A673 (cell line): ENCODE results near the gene CGNL1. TPM values are rescaled to one million over a fixed set of nuclear protein-coding genes. Genes with fewer than 3 reads are reported as not detected.

Experiments used
- BruUV-seq: library from RNA; stranded (reverse); fragments of 400-500 nt; replicated peaks from 2 replicates; lab custom pipeline; 2021; lab: Mats Ljungman, UMichigan
- CTCF ChIA-PET: fragments of 300-600 bp; sonication (Branson Sonifier 250); formaldehyde crosslinking; loops from one replicate; lab custom pipeline; 2022; ENCODE audit warnings: antibody characterized with exemption; lab: Charles Lee
- POLR2A ChIA-PET: fragments of 300-600 bp; sonication (Branson Sonifier 250); formaldehyde crosslinking; loops from one replicate; lab custom pipeline; 2022; ENCODE audit warnings: antibody characterized with exemption; ENCODE audit not compliant: low non-redundant PET; lab: Charles Lee
- DNase-seq: peaks from one replicate; pipeline ENCODE4 v3.0.0-alpha.2; 2015; ENCODE audit warnings: low spot score
- H3K27ac ChIP-seq: fragments of 200-600 bp; sonication (generic); 2 replicates; pipeline ENCODE4 v1.5.1; 2016; ENCODE audit warnings: mixed run types, low read depth, mild to moderate bottlenecking, mixed read lengths, antibody characterized with exemption, low read length; ENCODE audit not compliant: poor library complexity, severe bottlenecking
- H3K27me3 ChIP-seq: fragments of 200-600 bp; sonication (generic); replicated peaks from 2 replicates; pipeline ENCODE4 v1.6.1; 2017; ENCODE audit warnings: mixed run types, low read depth, mild to moderate bottlenecking, mixed read lengths, antibody characterized with exemption, low read length; ENCODE audit not compliant: insufficient read depth, poor library complexity
- H3K36me3 ChIP-seq: fragments of 200-600 bp; sonication (generic); 2 replicates; pipeline ENCODE4 v1.6.1; 2016; ENCODE audit warnings: mixed run types, mild to moderate bottlenecking, mixed read lengths, antibody characterized with exemption, low read length; ENCODE audit not compliant: insufficient read depth, poor library complexity, severe bottlenecking
- H3K4me1 ChIP-seq: fragments of 200-600 bp; sonication (generic); 2 replicates; pipeline ENCODE4 v1.6.1; 2017; ENCODE audit warnings: mixed run types, mild to moderate bottlenecking, mixed read lengths, antibody characterized with exemption, low read length; ENCODE audit not compliant: insufficient read depth, poor library complexity, severe bottlenecking
- H3K4me3 ChIP-seq: fragments of 200-600 bp; sonication (generic); 2 replicates; pipeline ENCODE4 v1.5.1; 2016; ENCODE audit warnings: low read depth, mixed run types, mild to moderate bottlenecking, mixed read lengths, low read length; ENCODE audit not compliant: poor library complexity, severe bottlenecking
- H3K9me3 ChIP-seq: fragments of 200-600 bp; sonication (generic); 2 replicates; pipeline ENCODE4 v1.6.1; 2016; ENCODE audit warnings: mixed run types, low read depth, mild to moderate bottlenecking, mixed read lengths, antibody characterized with exemption, low read length; ENCODE audit not compliant: poor library complexity, severe bottlenecking
- EZH2 ChIP-seq: fragments of 200-600 bp; sonication (generic); IDR thresholded peaks from 2 replicates; pipeline ENCODE4 v1.6.1; 2017; ENCODE audit warnings: borderline replicate concordance, low read depth, mild to moderate bottlenecking, mixed read lengths, antibody characterized with exemption, low read length; ENCODE audit not compliant: poor library complexity, severe bottlenecking
- intact Hi-C: fragments of 100-400 bp; cut with micrococcal nuclease; formaldehyde crosslinking; loops from one replicate; pipeline ENCODE4 v1.10.0; 2022; ENCODE audit not compliant: unreplicated experiment
- total RNA-seq: library from RNA; stranded (reverse); gene quantifications from 2 replicates; pipeline ENCODE4 v1.2.3, GENCODE V29; 2021
- TF ChIP-seq, protein P1 (sequence below): fragments of 300-800, 200-600 bp; sonication (generic); conservative IDR thresholded peaks from 2 replicates; pipeline ENCODE4 v1.5.1; 2017; ENCODE audit warnings: low read depth, mild to moderate bottlenecking, antibody characterized with exemption, low read length, moderate library complexity, mixed read lengths

The CGNL1 gene
- total RNA-seq, 1 experiment from 2014 or later = 0.58 TPM

DNA sequence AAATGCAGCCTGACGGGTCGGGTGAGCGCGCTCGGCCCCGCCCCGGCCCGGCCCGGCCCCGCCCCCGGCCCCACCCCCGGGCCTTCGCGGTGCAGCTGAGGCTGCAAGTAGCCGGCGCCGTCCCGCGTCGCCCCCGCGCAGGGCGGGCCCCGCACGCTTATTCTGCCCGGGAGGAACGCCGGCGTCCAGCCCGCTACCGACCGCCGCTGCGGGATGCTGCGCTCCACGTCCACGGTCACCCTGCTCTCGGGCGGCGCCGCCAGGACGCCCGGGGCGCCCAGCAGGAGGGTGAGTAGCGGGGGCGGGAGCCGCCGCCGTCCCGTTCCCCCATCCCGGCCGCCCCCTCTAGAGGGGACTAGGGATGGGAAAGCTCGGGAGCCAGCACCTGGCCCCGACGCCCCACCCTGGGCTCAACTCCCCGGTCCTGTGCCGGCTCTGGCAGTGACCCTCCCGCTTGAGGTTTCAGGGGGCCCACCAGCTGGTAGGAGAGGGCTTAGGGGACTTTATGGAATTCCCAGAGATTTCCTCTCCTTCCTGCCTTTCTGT lies 215.6 kb downstream of the CGNL1 start, which contains the start of gene MYZAP:
TSS of gene MYZAP (plus strand) at position 83 of the 546 bp plus-strand sequence. CDS start at position 214, 131 bp downstream.
- no TSS peak for BruUV-seq
- H3K4me3 ChIP-seq = peak within 1 kb of the TSS; percentile 40
- POLR2A ChIA-PET = interaction anchor here (0.6 kb wide), 1 partner anchor 1558 kb away, joined by 7 read pairs; no protein-coding TSS in a partner anchor
- no peaks in the 10 kb centered on the region for H3K36me3 ChIP-seq
- no peak for TF ChIP-seq EZH2
- TF ChIP-seq, protein P1, sequence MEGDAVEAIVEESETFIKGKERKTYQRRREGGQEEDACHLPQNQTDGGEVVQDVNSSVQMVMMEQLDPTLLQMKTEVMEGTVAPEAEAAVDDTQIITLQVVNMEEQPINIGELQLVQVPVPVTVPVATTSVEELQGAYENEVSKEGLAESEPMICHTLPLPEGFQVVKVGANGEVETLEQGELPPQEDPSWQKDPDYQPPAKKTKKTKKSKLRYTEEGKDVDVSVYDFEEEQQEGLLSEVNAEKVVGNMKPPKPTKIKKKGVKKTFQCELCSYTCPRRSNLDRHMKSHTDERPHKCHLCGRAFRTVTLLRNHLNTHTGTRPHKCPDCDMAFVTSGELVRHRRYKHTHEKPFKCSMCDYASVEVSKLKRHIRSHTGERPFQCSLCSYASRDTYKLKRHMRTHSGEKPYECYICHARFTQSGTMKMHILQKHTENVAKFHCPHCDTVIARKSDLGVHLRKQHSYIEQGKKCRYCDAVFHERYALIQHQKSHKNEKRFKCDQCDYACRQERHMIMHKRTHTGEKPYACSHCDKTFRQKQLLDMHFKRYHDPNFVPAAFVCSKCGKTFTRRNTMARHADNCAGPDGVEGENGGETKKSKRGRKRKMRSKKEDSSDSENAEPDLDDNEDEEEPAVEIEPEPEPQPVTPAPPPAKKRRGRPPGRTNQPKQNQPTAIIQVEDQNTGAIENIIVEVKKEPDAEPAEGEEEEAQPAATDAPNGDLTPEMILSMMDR = no peak
- H3K27me3 ChIP-seq = no peaks in the 10 kb centered on the region
- CTCF ChIA-PET = no interaction called here
- peak; percentile 43 for DNase-seq
- intact Hi-C loops = no loop called here
- H3K9me3 ChIP-seq = no peaks in the 10 kb centered on the region
- H3K27ac ChIP-seq = no peak within 1 kb of the TSS
- H3K4me1 ChIP-seq = no peaks in the 10 kb centered on the region

GRCh38 chr15:57592426-57592825 lies 216.1 kb downstream of the CGNL1 start:
- no peak for TF ChIP-seq EZH2
- TF ChIP-seq, protein P1 = no peak
- ChIA-PET CTCF (no interaction called here), POLR2A (no interaction called here)
- no peak for DNase-seq
- no peaks in the 10 kb centered on the region for H3K4me1 ChIP-seq
- no TSS peak for BruUV-seq
- intact Hi-C loops = no loop called here
- no peaks in the 10 kb centered on the region for H3K9me3 ChIP-seq
- H3K27ac ChIP-seq = no peak overlapping the region
- peak overlapping the region; percentile 40 for H3K4me3 ChIP-seq
- H3K36me3 ChIP-seq = no peaks in the 10 kb centered on the region
- H3K27me3 ChIP-seq = no peaks in the 10 kb centered on the region

GRCh38 chr15:57592836-57593420 lies 216.6 kb downstream of the CGNL1 start:
- ChIA-PET CTCF (no interaction called here), POLR2A (no interaction called here)
- Histone ChIP-seq H3K9me3 (no peaks in the 10 kb centered on the region), H3K27me3 (no peaks in the 10 kb centered on the region), H3K4me1 (no peaks in the 10 kb centered on the region), H3K4me3 (no peak overlapping the region), H3K36me3 (no peaks in the 10 kb centered on the region), H3K27ac (no peak overlapping the region)
- BruUV-seq = no TSS peak
- TF ChIP-seq, protein P1 = no peak
- no peak for TF ChIP-seq EZH2
- DNase-seq = no peak
- intact Hi-C loops = no loop called here
